Astrocyte of the cerebellum (primary cell): Measurements from ENCODE around the gene CATSPERZ.
A peak's percentile ranks its signal among the peaks of the same experiment; 100 is the strongest.

Experiments used
- DNase-seq: peaks from one replicate; pipeline ENCODE4 v3.0.0-alpha.2; 2011; ENCODE audit warnings: low read depth
- H3K4me3 ChIP-seq: 2 replicates; pipeline ENCODE4 v1.5.1; 2011; ENCODE audit warnings: mild to moderate bottlenecking, low read depth, low read length, moderate library complexity
- CTCF ChIP-seq: IDR thresholded peaks from 2 replicates; pipeline ENCODE4 v1.5.1; 2012; ENCODE audit warnings: low read length, low read depth, moderate library complexity, mild to moderate bottlenecking; ENCODE audit errors: missing control alignments
- in situ Hi-C: cut with HindIII; loops from 2 replicates; pipeline ENCODE4 v1.10.0; 2017; ENCODE audit warnings: low sequenced_read_pairs

The CATSPERZ gene

DNA sequence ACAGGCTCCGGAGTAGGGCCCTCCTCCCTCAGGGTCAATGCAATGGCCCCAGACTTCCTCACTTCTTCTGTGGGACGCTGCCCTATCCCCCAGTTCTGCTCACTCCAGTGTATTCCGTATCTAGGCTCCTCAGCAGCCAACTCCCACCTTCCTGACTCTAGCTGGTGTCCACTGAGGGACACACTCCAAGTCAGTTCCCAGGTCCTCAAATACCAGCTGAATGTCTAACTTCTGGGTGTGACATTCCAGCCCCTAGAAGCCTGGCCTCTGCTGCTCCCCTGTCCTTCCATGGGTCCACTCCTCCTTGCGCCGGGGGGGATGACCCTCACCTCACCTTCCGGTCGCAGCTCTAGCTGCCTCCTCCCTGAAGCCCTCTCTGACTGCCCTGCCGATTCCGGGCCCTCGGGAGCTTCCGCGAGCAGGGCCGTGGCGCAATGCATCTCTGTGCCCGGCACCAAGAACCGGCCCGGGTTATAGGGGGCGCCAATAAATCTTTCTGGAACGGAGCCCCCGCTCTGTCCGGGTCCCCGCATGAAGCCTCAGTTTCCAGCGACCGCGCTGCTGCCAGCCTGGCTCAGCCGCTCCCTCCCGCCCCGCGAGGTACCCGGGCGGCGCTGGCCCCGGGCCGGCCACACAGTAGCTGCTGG is 31.1 kb upstream of the CATSPERZ start:
- TF ChIP-seq CTCF, result no peak
- in situ Hi-C loops, result loop anchor here (10.0 kb wide), 1 partner anchor 56 kb away; no protein-coding TSS in a partner anchor
- H3K4me3 ChIP-seq, result peak overlapping the region; percentile 62
- DNase-seq, result no peak

- TF ChIP-seq CTCF, result peak; percentile 25
- in situ Hi-C loops, result loop anchor here (10.0 kb wide), 2 partner anchors 55 to 65 kb away; partner anchors contain the start of gene FERMT3
- H3K4me3 ChIP-seq, result peak overlapping the region; percentile 65
- DNase-seq, result peak; percentile 100
Observed at GRCh38 chr11:64269540-64270220, 30.5 kb upstream of the CATSPERZ start.

- DNase-seq, result no peak
- in situ Hi-C loops, result loop anchor here (10.0 kb wide), 1 partner anchor 70 kb away; the partner anchor contains the start of gene FERMT3
- no peak for TF ChIP-seq CTCF
- H3K4me3 ChIP-seq, result no peak overlapping the region
Observed at GRCh38 chr11:64275031-64275800, 24.9 kb upstream of the CATSPERZ start.

- DNase-seq, result no peak
- H3K4me3 ChIP-seq, result no peak overlapping the region
- in situ Hi-C loops, result loop anchor here (10.0 kb wide), 1 partner anchor 71 kb away; the partner anchor contains the start of gene FERMT3
- TF ChIP-seq CTCF, result no peak
Observed at GRCh38 chr11:64275841-64276240, 24.3 kb upstream of the CATSPERZ start.

- H3K4me3 ChIP-seq, result no peak overlapping the region
- DNase-seq, result no peak
- in situ Hi-C loops, result loop anchor here (10.0 kb wide), 1 partner anchor 72 kb away; the partner anchor contains the start of gene FERMT3
Observed at GRCh38 chr11:64276653-64277431, 23.3 kb upstream of the CATSPERZ start.

More at GRCh38 chr11:64276653-64277431, 23.3 kb upstream of the CATSPERZ start:
- no peak for TF ChIP-seq CTCF
